H1 (cell line): ENCODE data around the gene CCDC102A. TPM values are rescaled to one million over a fixed set of nuclear protein-coding genes. Genes with fewer than 3 reads are reported as not detected.

Source experiments
- CTCF ChIA-PET: fragments of 300-600 bp; sonication (Branson Sonifier 250); formaldehyde crosslinking; loops from one replicate; lab custom pipeline; 2021; ENCODE audit not compliant: partially characterized antibody; lab: Charles Lee
- POLR2A ChIA-PET: fragments of 300-600 bp; sonication (Branson Sonifier 250); formaldehyde crosslinking; loops from one replicate; lab custom pipeline; 2021; ENCODE audit warnings: inconsistent platforms; ENCODE audit not compliant: partially characterized antibody; lab: Charles Lee
- DNase-seq, 2 experiments: peaks; one replicate each; pipeline versions ENCODE4 v3.0.0 to v3.0.0-alpha.2; 2010 to 2022; ENCODE audit warnings: low spot score in 2 of 2, low read depth in 1 of 2, mixed read lengths in 1 of 2
- FAIRE-seq: peaks from 2 replicates; lab custom pipeline; 2011; peaks lifted over from hg19 to GRCh38; lab: Jason Lieb, UNC
- H2AFZ ChIP-seq: 2 replicates; pipeline ENCODE4 v1.8.1; 2012; ENCODE audit warnings: low read length, inconsistent platforms
- H2AK5ac ChIP-seq: 2 replicates; pipeline ENCODE4 v1.6.1; 2013; ENCODE audit warnings: low read depth, low read length
- H2BK120ac ChIP-seq: replicated peaks from 2 replicates; pipeline ENCODE3; 2013; ENCODE audit warnings: low read depth, low read length, inconsistent platforms
- H2BK12ac ChIP-seq: 2 replicates; pipeline ENCODE4 v1.6.1; 2013; ENCODE audit warnings: low read depth, low read length
- H2BK15ac ChIP-seq: 2 replicates; pipeline ENCODE4 v1.6.1; 2013; ENCODE audit warnings: low read length
- H2BK20ac ChIP-seq: 2 replicates; pipeline ENCODE4 v1.6.1; 2013; ENCODE audit warnings: low read length
- H2BK5ac ChIP-seq: 2 replicates; pipeline ENCODE4 v1.6.1; 2013; ENCODE audit warnings: low read depth, low read length
- H3K14ac ChIP-seq: 2 replicates; pipeline ENCODE4 v1.6.1; 2013; ENCODE audit warnings: inconsistent platforms; ENCODE audit not compliant: insufficient read length
- H3K18ac ChIP-seq: 2 replicates; pipeline ENCODE4 v1.6.1; 2013; ENCODE audit warnings: low read length; ENCODE audit errors: extremely low read depth
- H3K23ac ChIP-seq: 2 replicates; pipeline ENCODE4 v1.6.1; 2013; ENCODE audit warnings: inconsistent platforms; ENCODE audit not compliant: insufficient read length
- H3K23me2 ChIP-seq: 2 replicates; pipeline ENCODE4 v1.6.1; 2013; ENCODE audit warnings: low read depth, low read length
- H3K27ac ChIP-seq: 2 replicates; pipeline ENCODE4 v1.6.1; 2011; ENCODE audit warnings: low read depth, low read length, inconsistent platforms
- H3K27me3 ChIP-seq, 4 experiments: replicated peaks in 1 of 4; 1 replicate in 1 of 4; 2 replicates in 3 of 4; pipeline versions ENCODE4 v1.6.1 to v1.8.1; 2011 to 2013; ENCODE audit warnings: low read length in 3 of 4, mild to moderate bottlenecking in 3 of 4, inconsistent platforms in 2 of 4, mixed read lengths in 2 of 4, moderate library complexity in 1 of 4; ENCODE audit not compliant: control insufficient read depth in 3 of 4, insufficient read depth in 3 of 4; ENCODE audit errors: extremely low read depth in 1 of 4
- H3K36me3 ChIP-seq, 4 experiments: 2 replicates each; pipeline versions ENCODE4 v1.6.1 to v1.8.1; 2011 to 2013; ENCODE audit warnings: mild to moderate bottlenecking in 4 of 4, low read length in 3 of 4, moderate library complexity in 2 of 4, control low read depth in 1 of 4, inconsistent platforms in 1 of 4; ENCODE audit not compliant: insufficient read depth in 4 of 4, control insufficient read depth in 2 of 4
- H3K4ac ChIP-seq: replicated peaks from 2 replicates; pipeline ENCODE3; 2013; ENCODE audit warnings: low read length, low read depth, mixed read lengths, inconsistent platforms; ENCODE audit not compliant: insufficient read length
- H3K4me1 ChIP-seq, 4 experiments: replicated peaks in 1 of 4; 1 replicate in 1 of 4; 2 replicates in 3 of 4; pipeline versions ENCODE4 v1.6.1 to v1.8.1; 2011 to 2013; ENCODE audit warnings: low read length in 3 of 4, inconsistent platforms in 2 of 4, mixed read lengths in 1 of 4; ENCODE audit not compliant: insufficient read depth in 4 of 4, control insufficient read depth in 3 of 4
- H3K4me2 ChIP-seq, 2 experiments: 2 replicates each; pipeline versions ENCODE4 v1.6.1 to v1.8.1; 2011 to 2013; ENCODE audit warnings: low read depth in 2 of 2, low read length in 2 of 2, control low read depth in 1 of 2, inconsistent platforms in 1 of 2, mild to moderate bottlenecking in 1 of 2; ENCODE audit not compliant: insufficient read depth in 1 of 2
- H3K4me3 ChIP-seq, 4 experiments: fragments of 200-600, 300-600 bp in 1 of 4; sonication (generic), shearing (Covaris generic), sonication (Bioruptor Twin) in 1 of 4; 2 replicates each; pipeline versions ENCODE4 v1.5.1 to v1.8.1; 2011 to 2016; ENCODE audit warnings: low read length in 4 of 4, low read depth in 3 of 4, control low read depth in 2 of 4, inconsistent platforms in 2 of 4, mild to moderate bottlenecking in 2 of 4, mixed read lengths in 1 of 4, moderate library complexity in 1 of 4; ENCODE audit not compliant: insufficient read depth in 2 of 4; ENCODE audit errors: extremely low read depth in 1 of 4
- H3K56ac ChIP-seq: replicated peaks from 2 replicates; pipeline ENCODE3; 2013; ENCODE audit warnings: low read depth, mild to moderate bottlenecking, mixed read lengths, low read length, inconsistent platforms; ENCODE audit not compliant: insufficient read length
- H3K79me1 ChIP-seq: 2 replicates; pipeline ENCODE4 v1.6.1; 2013; ENCODE audit warnings: low read depth, low read length, control low read depth
- H3K79me2 ChIP-seq, 2 experiments: 2 replicates each; pipeline versions ENCODE4 v1.6.1 to v1.8.1; 2012 to 2013; ENCODE audit warnings: low read length in 2 of 2, mild to moderate bottlenecking in 2 of 2, inconsistent platforms in 1 of 2; ENCODE audit not compliant: insufficient read depth in 2 of 2, control insufficient read depth in 1 of 2
- H3K9ac ChIP-seq, 4 experiments: replicated peaks in 1 of 4; 1 replicate in 1 of 4; 2 replicates in 3 of 4; pipeline versions ENCODE4 v1.6.1 to v1.8.1; 2011 to 2013; ENCODE audit warnings: low read depth in 3 of 4, low read length in 3 of 4, control low read depth in 2 of 4, mild to moderate bottlenecking in 2 of 4, moderate library complexity in 2 of 4, inconsistent platforms in 1 of 4; ENCODE audit errors: extremely low read depth in 1 of 4
- H3K9me3 ChIP-seq, 2 experiments: 2 replicates each; pipeline versions ENCODE4 v1.6.1 to v1.8.1; 2012 to 2013; ENCODE audit warnings: mild to moderate bottlenecking in 2 of 2, moderate library complexity in 2 of 2, control low read depth in 1 of 2, inconsistent platforms in 1 of 2, low read depth in 1 of 2, low read length in 1 of 2, mixed read lengths in 1 of 2; ENCODE audit not compliant: insufficient read depth in 2 of 2
- H4K20me1 ChIP-seq, 2 experiments: replicated peaks in 1 of 2; 2 replicates each; pipeline versions ENCODE3 to v1.8.1; 2011 to 2013; ENCODE audit warnings: inconsistent platforms in 2 of 2, low read length in 2 of 2, mild to moderate bottlenecking in 1 of 2; ENCODE audit not compliant: insufficient read depth in 2 of 2, control insufficient read depth in 1 of 2
- H4K5ac ChIP-seq: 2 replicates; pipeline ENCODE4 v1.6.1; 2013; ENCODE audit warnings: low read length, low read depth, mixed read lengths, inconsistent platforms; ENCODE audit not compliant: insufficient read length
- H4K8ac ChIP-seq: 2 replicates; pipeline ENCODE4 v1.8.0; 2013; ENCODE audit warnings: mild to moderate bottlenecking, moderate library complexity, low read length, inconsistent platforms; ENCODE audit not compliant: insufficient read depth; ENCODE audit errors: extremely low read depth
- H4K91ac ChIP-seq: replicated peaks from 2 replicates; pipeline ENCODE3; 2013; ENCODE audit warnings: low read length, mixed read lengths, inconsistent platforms; ENCODE audit not compliant: insufficient read length
- ASH2L ChIP-seq: fragments of 200-600, 300-600 bp; sonication (generic); IDR thresholded peaks from one replicate; pipeline ENCODE4 v1.7.1; 2017; ENCODE audit warnings: low read length
- CEBPB ChIP-seq: IDR thresholded peaks from 2 replicates; pipeline ENCODE4 v1.6.1; 2012; ENCODE audit warnings: low read depth, low read length
- CHD2 ChIP-seq: IDR thresholded peaks from 2 replicates; pipeline ENCODE4 v1.6.1; 2012; ENCODE audit warnings: low read length, improper control_type of control experiment
- E2F6 ChIP-seq: IDR thresholded peaks from 2 replicates; pipeline ENCODE4 v1.6.1; 2012; ENCODE audit warnings: inconsistent platforms
- RAD21 ChIP-seq, 2 experiments: IDR thresholded peaks in 1 of 2; conservative IDR thresholded peaks in 1 of 2; 2 replicates each; pipeline ENCODE4 v1.6.1; 2011; ENCODE audit warnings: low read depth in 2 of 2, low read length in 2 of 2, improper control_type of control experiment in 1 of 2, inconsistent platforms in 1 of 2, mild to moderate bottlenecking in 1 of 2, moderate library complexity in 1 of 2
- SIRT6 ChIP-seq: IDR thresholded peaks from one replicate; pipeline ENCODE4 v1.7.1; 2012; ENCODE audit warnings: low read length, inconsistent platforms
- TCF12 ChIP-seq: IDR thresholded peaks from 2 replicates; pipeline ENCODE4 v1.6.1; 2011; ENCODE audit warnings: low read depth, mild to moderate bottlenecking, low read length
- WGBS, 2 experiments: shearing (Covaris generic) in 1 of 2; methylation state at CpG; one replicate each; pipeline versions ENCODE4 v1.1.6 to v1.1.7; 2013 to 2015; ENCODE audit warnings: low lambda C conversion rate in 2 of 2, mixed read lengths in 2 of 2, inconsistent platforms in 1 of 2, low coverage in 1 of 2, missing lambda C conversion rate in 1 of 2; ENCODE audit not compliant: insufficient replicate concordance in 2 of 2, insufficient coverage in 1 of 2, insufficient read length in 1 of 2; ENCODE audit errors: extremely low coverage in 1 of 2, missing lambda C conversion rate in 1 of 2; 5-methylcytosine and 5-hydroxymethylcytosine counted together
- polyA plus RNA-seq, 7 experiments: library from polyadenylated mRNA; depleted of rRNA in 3 of 7; stranded (reverse) in 5 of 7; unstranded in 2 of 7; fragments of >200 nt in 5 of 7; fragments of 200-250 nt in 2 of 7; gene quantifications; 1 replicate in 5 of 7; 2 replicates in 1 of 7; 4 replicates in 1 of 7; pipeline versions ENCODE4 v1.2.1 to v1.2.3, GENCODE V29; 2011 to 2013; ENCODE audit warnings: missing spikeins in 2 of 7, mixed read lengths in 2 of 7
- total RNA-seq: library from RNA; stranded (reverse); fragmentation: NEBNext Ultra II Directional; extraction: Animal tissue kit (Norgen Biotek cat#: 25700); gene quantifications from 2 replicates; pipeline ENCODE4 v1.2.1, GENCODE V29; 2021
- TF ChIP-seq, protein P1 (sequence below), 3 experiments: IDR thresholded peaks; 1 replicate in 2 of 3; 2 replicates in 1 of 3; pipeline versions ENCODE4 v1.5.1 to v1.6.1; 2011; ENCODE audit warnings: low read length in 3 of 3, mild to moderate bottlenecking in 3 of 3, inconsistent platforms in 2 of 3, low read depth in 1 of 3, moderate library complexity in 1 of 3; ENCODE audit not compliant: insufficient read depth in 1 of 3; ENCODE audit errors: control extremely low read depth in 1 of 3
- TF ChIP-seq, protein P2 (sequence below): IDR thresholded peaks from 2 replicates; pipeline ENCODE4 v1.6.1; 2012; ENCODE audit warnings: inconsistent platforms

CCDC102A gene
- total and polyA plus RNA-seq, 2 of the 8 experiments (the other 6 are each of a cell fraction or from before 2014, with no cell fraction given) = 4.0 to 7.5 TPM

DNA sequence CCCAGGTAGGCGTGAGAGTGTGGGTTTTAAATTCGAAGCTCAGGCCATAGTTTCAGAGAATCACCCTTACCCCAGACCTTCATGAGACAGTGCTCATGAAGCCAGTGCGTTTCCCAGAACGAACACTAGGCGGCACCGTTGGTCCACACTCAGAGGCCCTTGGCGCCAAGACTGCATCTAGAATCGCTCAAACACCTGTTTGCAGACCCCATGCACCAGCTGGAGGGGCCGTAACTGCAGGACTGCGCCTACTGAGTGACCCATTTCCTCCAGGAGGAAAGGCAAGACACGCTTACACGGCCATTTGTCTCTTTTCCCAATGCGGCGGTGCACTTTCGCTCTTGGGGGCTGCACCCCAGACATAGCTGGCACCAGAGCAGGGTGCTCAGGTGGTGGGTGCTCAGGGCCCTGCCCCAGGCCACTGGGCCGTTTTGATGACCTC is 40.1 kb upstream of the CCDC102A start:
- H3K27me3 ChIP-seq = peaks cover 0 to 4% (median 0%) of the 10 kb centered on the region in 4 experiments; a peak in 2 of 7 replicates
- no peak overlapping the region for H3K4me2 ChIP-seq
- no peaks in the 10 kb centered on the region for H3K79me1 ChIP-seq
- ChIA-PET POLR2A (interaction anchor here (0.8 to 1.5 kb wide), 3 partner anchors 8 to 160 kb away, joined by 3 read pairs; no protein-coding TSS in a partner anchor), CTCF (interaction anchor here (0.6 to 5.2 kb wide), 59 partner anchors 9 to 479 kb away, joined by 3 to 88 read pairs (median 5); partner anchors contain the start of genes ADGRG3, ADGRG5 and KATNB1)
- no peak overlapping the region for H2BK5ac ChIP-seq
- TF ChIP-seq TCF12 = peak; percentile 48; the same call in 1 of the 2 replicates
- TF ChIP-seq RAD21 (IDR thresholded peaks at IDR 0.05 in 1 of 2, conservative IDR thresholded peaks at IDR 0.05 in 1 of 2; ENCODE audit: low read depth in 2 of 2, low read length in 2 of 2) = peak; percentile 91 to 94
- TF ChIP-seq, protein P1, sequence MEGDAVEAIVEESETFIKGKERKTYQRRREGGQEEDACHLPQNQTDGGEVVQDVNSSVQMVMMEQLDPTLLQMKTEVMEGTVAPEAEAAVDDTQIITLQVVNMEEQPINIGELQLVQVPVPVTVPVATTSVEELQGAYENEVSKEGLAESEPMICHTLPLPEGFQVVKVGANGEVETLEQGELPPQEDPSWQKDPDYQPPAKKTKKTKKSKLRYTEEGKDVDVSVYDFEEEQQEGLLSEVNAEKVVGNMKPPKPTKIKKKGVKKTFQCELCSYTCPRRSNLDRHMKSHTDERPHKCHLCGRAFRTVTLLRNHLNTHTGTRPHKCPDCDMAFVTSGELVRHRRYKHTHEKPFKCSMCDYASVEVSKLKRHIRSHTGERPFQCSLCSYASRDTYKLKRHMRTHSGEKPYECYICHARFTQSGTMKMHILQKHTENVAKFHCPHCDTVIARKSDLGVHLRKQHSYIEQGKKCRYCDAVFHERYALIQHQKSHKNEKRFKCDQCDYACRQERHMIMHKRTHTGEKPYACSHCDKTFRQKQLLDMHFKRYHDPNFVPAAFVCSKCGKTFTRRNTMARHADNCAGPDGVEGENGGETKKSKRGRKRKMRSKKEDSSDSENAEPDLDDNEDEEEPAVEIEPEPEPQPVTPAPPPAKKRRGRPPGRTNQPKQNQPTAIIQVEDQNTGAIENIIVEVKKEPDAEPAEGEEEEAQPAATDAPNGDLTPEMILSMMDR (IDR thresholded peaks at IDR 0.05; ENCODE audit: control extremely low read depth in 1 of 3, insufficient read depth in 1 of 3, low read depth in 1 of 3, low read length in 3 of 3) = peak; percentile 94 to 99 (median 97)
- 0 out of 2 replicates have a peak, but pooled peaks have one; percentile 14 for TF ChIP-seq E2F6
- TF ChIP-seq CHD2 = peak; percentile 36; the same call in 1 of the 2 replicates
- TF ChIP-seq SIRT6 = no peak
- TF ChIP-seq ASH2L = no peak
- TF ChIP-seq, protein P2, sequence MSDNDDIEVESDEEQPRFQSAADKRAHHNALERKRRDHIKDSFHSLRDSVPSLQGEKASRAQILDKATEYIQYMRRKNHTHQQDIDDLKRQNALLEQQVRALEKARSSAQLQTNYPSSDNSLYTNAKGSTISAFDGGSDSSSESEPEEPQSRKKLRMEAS = peak; percentile 47
- 0 out of 2 replicates have a peak, but pooled peaks have one; percentile 1 for TF ChIP-seq CEBPB
- no peaks in the 10 kb centered on the region; a peak in 1 of 8 replicates for H3K36me3 ChIP-seq
- H3K4me3 ChIP-seq = no peak overlapping the region
- H2BK15ac ChIP-seq = no peak overlapping the region
- H3K4ac ChIP-seq = no peak overlapping the region
- 41% methylated on average over 16 of the region's 16 CpGs; no CpG with 5 or more reads in 1 of the 2 experiments for whole genome bisulfite sequencing, 2 experiments
- no peak overlapping the region for H3K18ac ChIP-seq
- no peak overlapping the region for H4K5ac ChIP-seq
- H2BK120ac ChIP-seq = no peak overlapping the region
- H3K9ac ChIP-seq = no peak overlapping the region
- H3K14ac ChIP-seq = no peak overlapping the region
- no peak overlapping the region for H2AK5ac ChIP-seq
- no peak overlapping the region for H2BK12ac ChIP-seq
- H3K23me2 ChIP-seq = no peaks in the 10 kb centered on the region
- H2AFZ ChIP-seq = no peak overlapping the region
- DNase-seq (peak; percentile 61 to 92), FAIRE-seq (peak; percentile 80)
- H3K56ac ChIP-seq = no peak overlapping the region
- no peaks in the 10 kb centered on the region for H4K20me1 ChIP-seq
- H3K9me3 ChIP-seq = no peaks in the 10 kb centered on the region
- H3K4me1 ChIP-seq = no peaks in the 10 kb centered on the region; a peak in 1 of 7 replicates
- H3K79me2 ChIP-seq = no peaks in the 10 kb centered on the region
- no peak overlapping the region for H4K8ac ChIP-seq
- H2BK20ac ChIP-seq = no peak overlapping the region
- H3K27ac ChIP-seq = no peak overlapping the region
- H3K23ac ChIP-seq = no peak overlapping the region
- H4K91ac ChIP-seq = no peak overlapping the region
